Motor neuron (in vitro differentiated cells): ENCODE results near the gene LRMDA. TPM values are rescaled to one million over a fixed set of nuclear protein-coding genes. Genes with fewer than 3 reads are reported as not detected.

Experiments used
- ATAC-seq, 8 experiments: fragments of 200-7000 bp; cut with Tn5 transposase; replicated peaks in 6 of 8; 2 replicates each; pipeline ENCODE4 v1.8.0; 2021; ENCODE audit warnings: mild to moderate bottlenecking in 8 of 8, moderate library complexity in 8 of 8
- H3K27ac ChIP-seq, 2 donors: fragments of 250-450 bp; sonication (Bioruptor Pico); 2 replicates each; pipeline ENCODE4 v1.9.0; 2021; ENCODE audit warnings: antibody characterized with exemption in 2 of 2, mild to moderate bottlenecking in 2 of 2, moderate library complexity in 1 of 2
- H3K4me1 ChIP-seq, 2 donors: fragments of 250-450 bp; sonication (Bioruptor Pico); replicated peaks in 1 of 2; 2 replicates each; pipeline ENCODE4 v1.6.1; 2021; ENCODE audit warnings: antibody characterized with exemption in 2 of 2, mild to moderate bottlenecking in 2 of 2, moderate library complexity in 1 of 2
- H3K4me3 ChIP-seq, 5 donors: fragments of 250-450 bp; sonication (Bioruptor Pico); 2 replicates each; pipeline ENCODE4 v1.9.0; 2021; ENCODE audit warnings: antibody characterized with exemption in 5 of 5, mild to moderate bottlenecking in 5 of 5, moderate library complexity in 4 of 5
- WGBS, 10 experiments: fragments of 450-650 bp; shearing (Covaris generic); methylation state at CpG; one replicate each; pipeline ENCODE4 v1.0.0; 2022; 5-methylcytosine and 5-hydroxymethylcytosine counted together
- in situ Hi-C, 9 experiments: fragments of 400-800 bp; cut with MboI; loops; one replicate each; pipeline ENCODE4 v1.15.0; 2021; ENCODE audit warnings: low sequenced_read_pairs in 9 of 9, low pct_unique_long_range_greater_than_20kb in 2 of 9; ENCODE audit not compliant: unreplicated experiment in 9 of 9
- total RNA-seq, 8 experiments: library from RNA; unstranded; fragments of 300-600 nt; gene quantifications; 2 replicates each; pipeline versions ENCODE4 v1.2.3 to v1.2.4, GENCODE V29; 2022

LRMDA gene
- total RNA-seq, 8 experiments from 2014 or later: 0.85 to 5.4 (median 2.2) TPM; not detected in 1

- in situ Hi-C loops: no loop called here
- WGBS, 10 experiments: 53 to 92% (median 71%) methylated on average over 2 to 10 of the region's 10 CpGs
Observed at GRCh38 chr10:75464478-75465449, 33.3 kb downstream of the LRMDA start.

GRCh38 chr10:75465450-75465827, 34.0 kb downstream of the LRMDA start:
- Histone ChIP-seq H3K4me1 (peaks cover 35 to 41% of the 10 kb centered on the region in 2 donors), H3K27ac (no peak overlapping the region), H3K4me3 (no peak overlapping the region)
- in situ Hi-C loops: no loop called here
- no peak for ATAC-seq
- WGBS, 10 experiments: 20 to 90% (median 81%) methylated on average over 1 to 6 of the region's 6 CpGs

More at GRCh38 chr10:75464478-75465449, 33.3 kb downstream of the LRMDA start:
- no peak for ATAC-seq
- Histone ChIP-seq H3K27ac (no peak overlapping the region), H3K4me1 (peaks cover 34 to 39% of the 10 kb centered on the region in 2 donors), H3K4me3 (no peak overlapping the region)

- H3K4me3 ChIP-seq: no peak overlapping the region
- H3K4me1 ChIP-seq: peaks cover 35 to 41% of the 10 kb centered on the region in 2 donors
- H3K27ac ChIP-seq: no peak overlapping the region
- in situ Hi-C loops: no loop called here
- no peak for ATAC-seq
- WGBS, 10 experiments: 48 to 100% (median 90%) methylated on average over 1 to 2 of the region's 4 CpGs; no CpG with 5 or more reads in 4 of the 10 experiments
Observed at GRCh38 chr10:75466001-75466400, 34.6 kb downstream of the LRMDA start.

GRCh38 chr10:75466886-75467285, 35.5 kb downstream of the LRMDA start:
- H3K27ac ChIP-seq: no peak overlapping the region
- peaks cover 35 to 39% of the 10 kb centered on the region in 2 donors for H3K4me1 ChIP-seq
- peak in 5 of 8 experiments; percentile 29 to 76 (median 59) for ATAC-seq
- in situ Hi-C loops: no loop called here
- 20 to 100% (median 91%) methylated on average over 1 to 6 of the region's 6 CpGs; no CpG with 5 or more reads in 3 of the 10 experiments for WGBS, 10 experiments
- H3K4me3 ChIP-seq: no peak overlapping the region

- WGBS, 10 experiments: 0 to 89% (median 62%) methylated on average over 1 to 6 of the region's 7 CpGs; no CpG with 5 or more reads in 2 of the 10 experiments
- in situ Hi-C loops: no loop called here
- no peak overlapping the region for H3K27ac ChIP-seq
- no peak overlapping the region for H3K4me3 ChIP-seq
- ATAC-seq: peak in 5 of 8 experiments; percentile 20 to 47 (median 35)
- peaks cover 33 to 35% of the 10 kb centered on the region in 2 donors for H3K4me1 ChIP-seq
Observed at GRCh38 chr10:75468612-75469005, 37.2 kb downstream of the LRMDA start.

- peak in 7 of 8 experiments; percentile 71 to 98 (median 85) for ATAC-seq
- H3K4me1 ChIP-seq: peaks cover 33 to 34% of the 10 kb centered on the region in 2 donors
- in situ Hi-C loops: no loop called here
- no peak overlapping the region for H3K4me3 ChIP-seq
- 0 to 80% (median 13%) methylated on average over 1 to 2 of the region's 3 CpGs; no CpG with 5 or more reads in 3 of the 10 experiments for WGBS, 10 experiments
- peak overlapping the region; percentile 54 to 68 for H3K27ac ChIP-seq
Observed at GRCh38 chr10:75469006-75469616, 37.7 kb downstream of the LRMDA start.

GRCh38 chr10:75470901-75471300, 39.5 kb downstream of the LRMDA start:
- ATAC-seq: peak in 1 of 8 experiments; percentile 49
- no peak overlapping the region for H3K27ac ChIP-seq
- H3K4me1 ChIP-seq: peaks cover 28% of the 10 kb centered on the region in 2 donors
- 0 to 100% (median 82%) methylated on average over 1 to 4 of the region's 4 CpGs; no CpG with 5 or more reads in 3 of the 10 experiments for WGBS, 10 experiments
- in situ Hi-C loops: no loop called here
- H3K4me3 ChIP-seq: no peak overlapping the region

GRCh38 chr10:75472685-75473084, 41.3 kb downstream of the LRMDA start:
- no peak overlapping the region for H3K4me3 ChIP-seq
- 35 to 94% (median 72%) methylated on average over 1 to 2 of the region's 2 CpGs; no CpG with 5 or more reads in 4 of the 10 experiments for WGBS, 10 experiments
- H3K27ac ChIP-seq: no peak overlapping the region
- ATAC-seq: no peak
- peaks cover 34 to 35% of the 10 kb centered on the region in 2 donors for H3K4me1 ChIP-seq
- in situ Hi-C loops: no loop called here

- Histone ChIP-seq H3K4me3 (no peak overlapping the region), H3K4me1 (peaks cover 31 to 34% of the 10 kb centered on the region in 2 donors), H3K27ac (no peak overlapping the region)
- ATAC-seq: no peak
- in situ Hi-C loops: no loop called here
Observed at GRCh38 chr10:75474106-75474505, 42.7 kb downstream of the LRMDA start.

- WGBS, 10 experiments: 0 to 43% (median 23%) methylated on average over 1 to 7 of the region's 7 CpGs
- in situ Hi-C loops: no loop called here
- Histone ChIP-seq H3K4me3 (no peak overlapping the region), H3K27ac (no peak overlapping the region), H3K4me1 (peaks cover 23 to 27% of the 10 kb centered on the region in 2 donors)
- ATAC-seq: peak in 6 of 8 experiments; percentile 8 to 90 (median 36)
Observed at GRCh38 chr10:75475460-75476182, 44.2 kb downstream of the LRMDA start.

GRCh38 chr10:75476569-75476968, 45.1 kb downstream of the LRMDA start:
- peaks cover 23 to 27% of the 10 kb centered on the region in 2 donors for H3K4me1 ChIP-seq
- ATAC-seq: no peak
- H3K27ac ChIP-seq: no peak overlapping the region
- in situ Hi-C loops: no loop called here
- no peak overlapping the region for H3K4me3 ChIP-seq

GRCh38 chr10:75476985-75477384, 45.6 kb downstream of the LRMDA start:
- ATAC-seq: no peak
- Histone ChIP-seq H3K4me3 (no peak overlapping the region), H3K4me1 (peaks cover 23 to 27% of the 10 kb centered on the region in 2 donors), H3K27ac (peak overlapping the region in 1 of 2 donors; percentile 41)
- in situ Hi-C loops: no loop called here
- 100% methylated on average over 1 to 3 of the region's 3 CpGs; no CpG with 5 or more reads in 3 of the 10 experiments for WGBS, 10 experiments
